Activated T-cell treated with anti-CD3 and anti-CD28 coated beads, Interleukin-2, amount 50 U/mL, for 1 hour (primary cell): ENCODE data around the gene CNTFR.
A peak's percentile ranks its signal among the peaks of the same experiment; 100 is the strongest.
"Not testable (repeated sequence)": the region's sequence is repeated elsewhere in the genome, so short reads cannot be mapped to it uniquely, and the experiment has no call there.

Source experiments
- DNase-seq: peaks from one replicate; pipeline ENCODE4 v3.0.0-alpha.2; 2020

CNTFR gene

GRCh38 chr9:34552986-34553385 lies 36.5 kb downstream of the CNTFR start:
- no peak for DNase-seq

GRCh38 chr9:34552606-34552981 lies 36.9 kb downstream of the CNTFR start:
- DNase-seq: no peak

GRCh38 chr9:34551751-34552605 lies 37.5 kb downstream of the CNTFR start:
- DNase-seq: peak; percentile 2

GRCh38 chr9:34550681-34551270 lies 38.7 kb downstream of the CNTFR start:
- peak; percentile 7 for DNase-seq

GRCh38 chr9:34550016-34550680 lies 39.4 kb downstream of the CNTFR start:
- peak; percentile 8 for DNase-seq

GRCh38 chr9:34549407-34549732 lies 40.2 kb downstream of the CNTFR start:
- DNase-seq: peak; percentile 7

- peak; percentile 35 for DNase-seq
Measured at GRCh38 chr9:34547960-34548611, 41.4 kb downstream of the CNTFR start.

GRCh38 chr9:34546834-34547827 lies 42.4 kb downstream of the CNTFR start:
- peak; percentile 52 for DNase-seq

- DNase-seq: no peak
Measured at GRCh38 chr9:34546102-34546833, 43.3 kb downstream of the CNTFR start.

GRCh38 chr9:34545497-34545896 lies 44.0 kb downstream of the CNTFR start:
- no peak for DNase-seq

GRCh38 chr9:34544035-34544434 lies 45.5 kb downstream of the CNTFR start:
- no peak for DNase-seq

GRCh38 chr9:34541540-34541939 lies 48.0 kb downstream of the CNTFR start:
- DNase-seq: no peak

- DNase-seq: no peak
Measured at GRCh38 chr9:34540827-34541226, 48.7 kb downstream of the CNTFR start.

GRCh38 chr9:34536685-34537084 lies 52.8 kb downstream of the CNTFR start:
- DNase-seq: no peak

GRCh38 chr9:34532041-34532440 lies 57.5 kb downstream of the CNTFR start:
- DNase-seq: not testable (repeated sequence)

- no peak for DNase-seq
Measured at GRCh38 chr9:34526026-34526425, 63.5 kb downstream of the CNTFR start.

GRCh38 chr9:34524349-34524748 lies 65.2 kb downstream of the CNTFR start:
- no peak for DNase-seq

GRCh38 chr9:34522971-34523797 lies 66.3 kb downstream of the CNTFR start, which contains the start of gene ENHO:
Gene ENHO, minus strand, starts transcription at chr9:34522990. Its CDS starts 1,295 bp downstream, at chr9:34521695.
- peak; percentile 95 for DNase-seq

- DNase-seq: peak; percentile 24
Measured at GRCh38 chr9:34522091-34522887, 67.2 kb downstream of the CNTFR start.
